Measurements from ENCODE around the gene GIMAP2. TPM values are rescaled to one million over a fixed set of nuclear protein-coding genes. Genes with fewer than 3 reads are reported as not detected.
A peak's percentile ranks its signal among the peaks of the same experiment; 100 is the strongest.

Gene GIMAP2
- total and polyA plus RNA-seq, 8 donors: 14.7 to 30.6 (median 17.5) TPM

- TF ChIP-seq, protein P1, sequence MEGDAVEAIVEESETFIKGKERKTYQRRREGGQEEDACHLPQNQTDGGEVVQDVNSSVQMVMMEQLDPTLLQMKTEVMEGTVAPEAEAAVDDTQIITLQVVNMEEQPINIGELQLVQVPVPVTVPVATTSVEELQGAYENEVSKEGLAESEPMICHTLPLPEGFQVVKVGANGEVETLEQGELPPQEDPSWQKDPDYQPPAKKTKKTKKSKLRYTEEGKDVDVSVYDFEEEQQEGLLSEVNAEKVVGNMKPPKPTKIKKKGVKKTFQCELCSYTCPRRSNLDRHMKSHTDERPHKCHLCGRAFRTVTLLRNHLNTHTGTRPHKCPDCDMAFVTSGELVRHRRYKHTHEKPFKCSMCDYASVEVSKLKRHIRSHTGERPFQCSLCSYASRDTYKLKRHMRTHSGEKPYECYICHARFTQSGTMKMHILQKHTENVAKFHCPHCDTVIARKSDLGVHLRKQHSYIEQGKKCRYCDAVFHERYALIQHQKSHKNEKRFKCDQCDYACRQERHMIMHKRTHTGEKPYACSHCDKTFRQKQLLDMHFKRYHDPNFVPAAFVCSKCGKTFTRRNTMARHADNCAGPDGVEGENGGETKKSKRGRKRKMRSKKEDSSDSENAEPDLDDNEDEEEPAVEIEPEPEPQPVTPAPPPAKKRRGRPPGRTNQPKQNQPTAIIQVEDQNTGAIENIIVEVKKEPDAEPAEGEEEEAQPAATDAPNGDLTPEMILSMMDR (IDR thresholded peaks at IDR 0.05): no peak
- Histone ChIP-seq H3K36me3 (peaks cover 0 to 22% of the 10 kb centered on the region in 2 donors), H3K4me3 (no peak overlapping the region), H3K27me3 (no peaks in the 10 kb centered on the region), H3K4me1 (no peaks in the 10 kb centered on the region), H3K9me3 (peaks cover 0 to 45% of the 10 kb centered on the region in 2 donors), H3K27ac (no peak overlapping the region)
- ATAC-seq (no peak), DNase-seq (no peak)
- intact Hi-C loops (cut with DNase I): no loop called here
Observed at GRCh38 chr7:150695654-150696053, 10.1 kb downstream of the GIMAP2 start.

- TF ChIP-seq, protein P1 (IDR thresholded peaks at IDR 0.05): no peak
Observed at GRCh38 chr7:150703209-150703608, 17.7 kb downstream of the GIMAP2 start.

DNA sequence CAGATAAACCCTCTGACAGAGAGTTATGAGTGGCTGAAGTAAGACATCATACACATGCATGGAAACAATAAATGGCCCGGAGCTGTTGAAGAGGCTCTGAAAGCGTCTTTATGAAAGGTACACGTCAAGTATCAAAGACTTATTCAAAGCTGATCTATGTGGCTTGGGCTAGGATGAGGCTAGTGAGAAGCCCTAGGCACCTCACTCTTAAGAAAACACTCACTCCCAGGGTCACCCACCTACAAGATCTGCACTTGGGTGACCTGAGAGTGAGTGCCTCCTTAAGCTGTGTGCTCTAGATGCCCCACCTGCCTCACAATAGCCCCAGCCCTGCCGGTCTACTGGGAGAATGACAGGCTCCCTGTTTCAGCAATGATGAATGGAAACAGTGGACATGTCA, 29.8 kb downstream of the GIMAP2 start:
- DNase-seq: no peak
- peaks cover 0 to 10% of the 10 kb centered on the region in 2 donors for H3K36me3 ChIP-seq
- no peak for ATAC-seq
- intact Hi-C loops (cut with DNase I): no loop called here
- peaks cover 0 to 16% of the 10 kb centered on the region in 2 donors for H3K9me3 ChIP-seq
- peak overlapping the region in 1 of 2 donors; percentile 79 for H3K27ac ChIP-seq
- H3K4me1 ChIP-seq: peaks cover 0 to 26% of the 10 kb centered on the region in 2 donors
- H3K4me3 ChIP-seq: no peak overlapping the region
- H3K27me3 ChIP-seq: no peaks in the 10 kb centered on the region
- TF ChIP-seq, protein P1 (IDR thresholded peaks at IDR 0.05): no peak

More at GRCh38 chr7:150703209-150703608, 17.7 kb downstream of the GIMAP2 start:
- Histone ChIP-seq H3K9me3 (peaks cover 7 to 80% of the 10 kb centered on the region in 2 donors), H3K27ac (no peak overlapping the region), H3K36me3 (no peaks in the 10 kb centered on the region), H3K27me3 (no peaks in the 10 kb centered on the region), H3K4me3 (no peak overlapping the region), H3K4me1 (no peaks in the 10 kb centered on the region)
- no peak for DNase-seq
- intact Hi-C loops (cut with DNase I): no loop called here
- no peak for ATAC-seq

DNA sequence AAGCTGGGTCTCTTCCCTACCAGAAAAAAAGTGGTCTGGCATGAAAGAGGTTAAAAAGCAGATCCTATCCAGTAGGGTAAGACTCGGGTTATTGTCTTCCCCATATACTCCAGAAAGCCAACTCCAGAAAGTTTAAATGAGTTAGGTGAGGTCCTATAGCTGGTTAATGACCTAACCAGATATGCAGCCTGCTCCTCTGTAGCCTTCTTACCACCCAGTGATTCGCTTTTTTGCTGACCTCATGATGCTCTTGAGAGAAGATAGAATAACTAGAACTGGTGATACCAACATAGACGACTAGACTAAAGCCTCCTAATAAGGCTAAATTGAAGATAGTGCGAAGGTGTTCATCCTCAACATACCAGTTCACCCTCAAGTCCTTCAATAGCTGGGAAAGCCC, 30.2 kb downstream of the GIMAP2 start:
- TF ChIP-seq, protein P1 (IDR thresholded peaks at IDR 0.05): no peak
- peaks cover 0 to 14% of the 10 kb centered on the region in 2 donors for H3K36me3 ChIP-seq
- intact Hi-C loops (cut with DNase I): no loop called here
- peak overlapping the region; percentile 57 to 79 for H3K27ac ChIP-seq
- ATAC-seq (no peak), DNase-seq (no peak)
- H3K27me3 ChIP-seq: no peaks in the 10 kb centered on the region
- H3K4me3 ChIP-seq: peak overlapping the region in 1 of 2 donors; percentile 57
- peaks cover 0 to 16% of the 10 kb centered on the region in 2 donors for H3K9me3 ChIP-seq
- H3K4me1 ChIP-seq: peaks cover 0 to 30% of the 10 kb centered on the region in 2 donors

- intact Hi-C loops (cut with DNase I): no loop called here
- DNase-seq: peak in 2 of 4 donors; percentile 10 to 60
- peaks cover 0 to 16% of the 10 kb centered on the region in 2 donors for H3K9me3 ChIP-seq
- peak within 1 kb of the TSS; percentile 25 to 57 for H3K4me3 ChIP-seq
- H3K36me3 ChIP-seq: peaks cover 0 to 20% of the 10 kb centered on the region in 2 donors
- H3K4me1 ChIP-seq: peaks cover 0 to 35% of the 10 kb centered on the region in 2 donors
- TF ChIP-seq, protein P1 (IDR thresholded peaks at IDR 0.05): no peak
- H3K27ac ChIP-seq: peak within 1 kb of the TSS; percentile 57 to 79
- ATAC-seq: peak; percentile 87
- no peaks in the 10 kb centered on the region for H3K27me3 ChIP-seq
Observed at GRCh38 chr7:150716368-150716767, 30.9 kb downstream of the GIMAP2 start, which contains the start of gene GIMAP1. Gene GIMAP1, plus strand, starts transcription at chr7:150716613. Its CDS starts 2,435 bp downstream, at chr7:150719048.

Measured in left lung (tissue), 10 donors.